Lower lobe of right lung (tissue), 2 donors: ENCODE measurements around the gene TBL1XR1. TPM values are rescaled to one million over a fixed set of nuclear protein-coding genes. Genes with fewer than 3 reads are reported as not detected.

Experiments used
- ATAC-seq, 2 donors: fragments of 200-7000 bp; cut with Tn5 transposase; one replicate each; pipeline ENCODE4 v1.9.1; 2020 to 2022; ENCODE audit warnings: mild to moderate bottlenecking in 2 of 2, moderate library complexity in 2 of 2
- DNase-seq: peaks from one replicate; pipeline ENCODE4 v3.0.0-alpha.2; 2020
- H3K27ac ChIP-seq: fragments of 200-600 bp; one replicate; pipeline ENCODE4 v1.8.0; 2022
- H3K27me3 ChIP-seq: fragments of 200-600 bp; one replicate; pipeline ENCODE4 v1.8.0; 2022; ENCODE audit warnings: low read depth
- H3K36me3 ChIP-seq: fragments of 200-600 bp; one replicate; pipeline ENCODE4 v1.8.0; 2022; ENCODE audit warnings: mild to moderate bottlenecking
- H3K4me1 ChIP-seq: fragments of 200-600 bp; one replicate; pipeline ENCODE4 v1.8.0; 2022
- H3K4me3 ChIP-seq: fragments of 200-600 bp; one replicate; pipeline ENCODE4 v1.8.0; 2022; ENCODE audit warnings: mild to moderate bottlenecking
- H3K9me3 ChIP-seq: fragments of 200-600 bp; one replicate; pipeline ENCODE4 v1.8.0; 2022
- intact Hi-C: fragments of 100-400 bp; cut with DNase I; formaldehyde crosslinking; loops from one replicate; pipeline ENCODE4 v1.11.0; 2022
- long read RNA-seq: library from polyadenylated mRNA; unstranded; transcript quantifications from one replicate; pipeline ENCODE4 v2.0.0, GENCODE V29; 2021
- total RNA-seq: library from RNA; stranded (reverse); fragmentation: NEBNext Ultra II Directional; extraction: Animal tissue kit (Norgen Biotek cat#: 25700); gene quantifications from one replicate; pipeline ENCODE4 v1.2.1, GENCODE V29; 2021
- TF ChIP-seq, protein P1 (sequence below): fragments of 200-600 bp; IDR thresholded peaks from one replicate; pipeline ENCODE4 v1.8.0; 2022; ENCODE audit warnings: antibody characterized with exemption, mild to moderate bottlenecking
- donor health status: DM: no; HTN: yes; CAD: no; lungs with severe emphysema.

TBL1XR1 gene
- 160 TPM for total RNA-seq
- long read RNA-seq, full-length matches to known transcripts = 10 of 43 reads
- long read RNA-seq, partial matches to known transcripts = 6 of 43 reads
- long read RNA-seq, other reads (novel, unspliced or antisense) = 27 of 43 reads

DNA sequence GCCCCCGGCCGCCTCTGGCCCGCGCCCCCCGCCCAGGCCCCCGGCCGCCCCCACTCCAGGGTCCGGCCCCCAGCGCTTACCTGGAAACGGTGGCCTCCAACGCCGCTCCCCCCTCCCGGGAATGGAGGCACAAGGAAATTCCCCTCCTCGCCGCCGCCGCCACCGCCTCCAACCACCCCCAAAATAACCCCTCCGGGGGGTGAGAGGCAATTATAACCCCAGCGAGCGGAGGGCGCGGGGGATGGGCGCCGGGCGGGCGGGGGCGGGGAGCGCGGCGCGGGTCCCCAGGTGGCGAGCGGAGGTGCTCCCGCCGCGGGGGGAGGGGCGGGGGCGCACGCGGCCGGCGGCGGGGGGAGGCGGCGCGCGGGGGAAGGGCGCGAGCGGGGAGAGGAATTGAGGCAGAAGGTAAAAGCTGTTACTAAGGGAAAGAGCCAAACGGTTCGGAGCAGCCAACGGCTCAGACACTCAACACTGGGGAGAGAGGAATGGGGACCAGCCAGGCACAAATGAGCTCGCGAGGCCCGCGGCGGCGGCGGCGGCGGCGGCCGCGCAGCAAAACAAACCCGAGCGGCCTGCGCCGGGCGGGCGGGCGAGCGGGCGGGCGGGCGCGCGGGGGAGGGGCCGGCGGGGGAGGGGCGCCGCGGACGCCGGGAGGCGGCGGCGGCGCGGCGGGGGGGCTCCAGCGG, at the start of gene TBL1XR1:
Gene TBL1XR1, minus strand, starts transcription at position 442 of the 686 bp plus-strand sequence. CDS start 132,505 bp downstream, outside the sequence.
- peaks cover 35% of the 10 kb centered on the region for H3K4me1 ChIP-seq
- peak within 1 kb of the TSS; percentile 94 for H3K27ac ChIP-seq
- ATAC-seq (peak; percentile 85 to 91), DNase-seq (peak; percentile 92)
- intact Hi-C loops = loop anchor here (5.0 to 10.0 kb wide), 2 partner anchors 142 to 160 kb away; no protein-coding TSS in a partner anchor
- peak within 1 kb of the TSS; percentile 74 for H3K4me3 ChIP-seq
- TF ChIP-seq, protein P1, sequence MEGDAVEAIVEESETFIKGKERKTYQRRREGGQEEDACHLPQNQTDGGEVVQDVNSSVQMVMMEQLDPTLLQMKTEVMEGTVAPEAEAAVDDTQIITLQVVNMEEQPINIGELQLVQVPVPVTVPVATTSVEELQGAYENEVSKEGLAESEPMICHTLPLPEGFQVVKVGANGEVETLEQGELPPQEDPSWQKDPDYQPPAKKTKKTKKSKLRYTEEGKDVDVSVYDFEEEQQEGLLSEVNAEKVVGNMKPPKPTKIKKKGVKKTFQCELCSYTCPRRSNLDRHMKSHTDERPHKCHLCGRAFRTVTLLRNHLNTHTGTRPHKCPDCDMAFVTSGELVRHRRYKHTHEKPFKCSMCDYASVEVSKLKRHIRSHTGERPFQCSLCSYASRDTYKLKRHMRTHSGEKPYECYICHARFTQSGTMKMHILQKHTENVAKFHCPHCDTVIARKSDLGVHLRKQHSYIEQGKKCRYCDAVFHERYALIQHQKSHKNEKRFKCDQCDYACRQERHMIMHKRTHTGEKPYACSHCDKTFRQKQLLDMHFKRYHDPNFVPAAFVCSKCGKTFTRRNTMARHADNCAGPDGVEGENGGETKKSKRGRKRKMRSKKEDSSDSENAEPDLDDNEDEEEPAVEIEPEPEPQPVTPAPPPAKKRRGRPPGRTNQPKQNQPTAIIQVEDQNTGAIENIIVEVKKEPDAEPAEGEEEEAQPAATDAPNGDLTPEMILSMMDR = no peak
- no peaks in the 10 kb centered on the region for H3K27me3 ChIP-seq
- H3K36me3 ChIP-seq = no peaks in the 10 kb centered on the region
- no peaks in the 10 kb centered on the region for H3K9me3 ChIP-seq

DNA sequence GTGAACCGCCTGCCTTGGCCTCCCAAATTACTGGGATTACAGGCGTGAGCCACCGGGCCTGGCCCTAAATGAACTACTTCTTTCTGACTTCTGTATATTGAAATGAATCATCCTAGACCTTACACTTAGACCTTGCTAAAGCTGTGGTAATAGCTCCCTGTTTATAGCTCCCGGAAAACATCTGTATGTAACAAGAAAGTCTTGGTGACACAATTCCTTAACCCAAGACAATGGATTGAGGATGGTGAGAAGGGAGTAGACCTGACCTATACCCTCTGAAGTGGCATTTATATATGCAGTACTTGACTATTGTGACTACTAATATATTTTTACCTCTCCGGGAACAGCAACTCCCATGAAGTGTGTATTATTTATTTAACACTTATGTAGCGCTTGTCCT, 48.0 kb upstream of the TBL1XR1 start:
- TF ChIP-seq, protein P1 = no peak
- Histone ChIP-seq H3K27me3 (no peaks in the 10 kb centered on the region), H3K27ac (no peak overlapping the region), H3K4me3 (no peak overlapping the region), H3K4me1 (peaks cover 4% of the 10 kb centered on the region), H3K9me3 (no peaks in the 10 kb centered on the region), H3K36me3 (no peaks in the 10 kb centered on the region)
- DNase-seq (no peak), ATAC-seq (peak in 1 of 2 donors; percentile 23)
- intact Hi-C loops = no loop called here

DNA sequence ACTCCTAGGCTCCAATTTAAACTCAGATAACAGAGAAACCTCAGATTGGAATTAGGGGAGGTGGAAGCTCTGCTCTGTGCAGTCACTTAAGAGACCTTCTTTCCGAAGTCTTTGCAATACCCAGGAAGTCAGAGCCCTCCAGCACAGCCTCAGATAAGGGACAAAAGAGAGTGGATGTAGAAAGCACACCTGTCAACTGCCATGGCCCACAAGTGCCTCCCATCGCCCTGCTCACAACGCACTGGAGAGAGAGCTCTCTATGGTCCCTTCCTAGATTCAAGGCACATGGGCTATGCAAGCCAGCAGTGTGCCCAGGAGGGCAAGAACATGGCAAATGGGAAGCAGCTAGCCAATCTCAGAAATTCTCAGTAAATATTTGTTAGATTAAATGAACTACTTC, 47.3 kb upstream of the TBL1XR1 start:
- Histone ChIP-seq H3K27me3 (no peaks in the 10 kb centered on the region), H3K36me3 (no peaks in the 10 kb centered on the region), H3K27ac (no peak overlapping the region), H3K4me1 (peaks cover 4% of the 10 kb centered on the region), H3K9me3 (no peaks in the 10 kb centered on the region), H3K4me3 (no peak overlapping the region)
- DNase-seq (no peak), ATAC-seq (no peak)
- TF ChIP-seq, protein P1 = no peak
- intact Hi-C loops = no loop called here

GRCh38 chr3:177238686-177239216, 41.5 kb upstream of the TBL1XR1 start:
- Histone ChIP-seq H3K36me3 (no peaks in the 10 kb centered on the region), H3K9me3 (no peaks in the 10 kb centered on the region), H3K27me3 (no peaks in the 10 kb centered on the region), H3K27ac (no peak overlapping the region), H3K4me3 (no peak overlapping the region), H3K4me1 (peaks cover 4% of the 10 kb centered on the region)
- TF ChIP-seq, protein P1 = no peak
- ATAC-seq (no peak), DNase-seq (no peak)
- intact Hi-C loops = no loop called here

DNA sequence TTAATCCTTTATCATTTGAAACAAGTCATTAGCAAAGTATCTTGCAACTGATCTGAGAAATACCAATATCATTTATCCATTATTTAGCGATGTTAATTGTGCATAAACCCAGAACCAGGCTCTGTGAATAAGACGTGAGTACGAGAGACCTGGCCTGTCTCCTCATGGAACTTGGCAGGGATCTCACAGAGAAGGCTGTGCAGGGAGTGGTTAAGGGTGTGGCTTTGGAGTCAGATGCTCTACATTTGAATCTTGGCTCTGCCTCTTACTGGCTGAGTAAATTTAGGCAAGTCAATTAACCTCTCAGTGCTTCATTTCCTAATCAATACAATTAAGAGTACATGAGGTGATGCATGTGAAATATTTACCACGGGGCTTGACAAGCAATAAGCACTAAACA, 39.9 kb upstream of the TBL1XR1 start:
- Histone ChIP-seq H3K36me3 (no peaks in the 10 kb centered on the region), H3K4me1 (no peaks in the 10 kb centered on the region), H3K9me3 (no peaks in the 10 kb centered on the region), H3K4me3 (no peak overlapping the region), H3K27me3 (no peaks in the 10 kb centered on the region), H3K27ac (no peak overlapping the region)
- TF ChIP-seq, protein P1 = no peak
- DNase-seq (no peak), ATAC-seq (no peak)
- intact Hi-C loops = no loop called here
